Prostate gland (tissue), 2 donors: ENCODE measurements around the gene MAPK8IP2. TPM values are rescaled to one million over a fixed set of nuclear protein-coding genes. Genes with fewer than 3 reads are reported as not detected.

Source experiments
- DNase-seq: peaks from one replicate; pipeline ENCODE4 v3.0.0-alpha.2; 2019; ENCODE audit warnings: low spot score
- H3K27ac ChIP-seq, 2 donors: fragments of 200-600 bp; sonication (generic); 2 replicates each; pipeline ENCODE4 v1.5.1; 2017 to 2019
- H3K27me3 ChIP-seq: fragments of 200-600 bp; sonication (generic); replicated peaks from 2 replicates; pipeline ENCODE4 v1.5.1; 2019; ENCODE audit not compliant: insufficient read depth
- H3K36me3 ChIP-seq, 2 donors: fragments of 200-600 bp; sonication (generic); 1 replicate in 1 of 2; 2 replicates in 1 of 2; pipeline versions ENCODE4 v1.5.1 to v1.8.1; 2017 to 2019
- H3K4me1 ChIP-seq: fragments of 200-600 bp; sonication (generic); replicated peaks from 2 replicates; pipeline ENCODE4 v1.5.1; 2019
- H3K4me3 ChIP-seq, 2 donors: fragments of 200-600 bp; sonication (generic); 2 replicates each; pipeline ENCODE4 v1.5.1; 2017 to 2019
- H3K9me3 ChIP-seq: fragments of 200-600 bp; sonication (generic); 2 replicates; pipeline ENCODE4 v1.5.1; 2017
- CTCF ChIP-seq, 4 experiments: fragments of 200-600 bp in 2 of 4; fragments of 450-650 bp in 2 of 4; sonication (generic) in 2 of 4; IDR thresholded peaks; 1 replicate in 3 of 4; 2 replicates in 1 of 4; pipeline ENCODE4 v1.5.1; 2016 to 2019; ENCODE audit warnings: antibody characterized with exemption in 4 of 4, mild to moderate bottlenecking in 2 of 4, moderate library complexity in 2 of 4
- POLR2A ChIP-seq: fragments of 450-650 bp; IDR thresholded peaks from one replicate; pipeline ENCODE4 v1.6.1; 2016; ENCODE audit warnings: antibody characterized with exemption, mild to moderate bottlenecking
- POLR2AphosphoS5 ChIP-seq: sonication (generic); formaldehyde crosslinking; IDR thresholded peaks from one replicate; pipeline ENCODE4 v1.6.1; 2017; ENCODE audit warnings: antibody characterized with exemption
- WGBS: methylation state at CpG from one replicate; pipeline ENCODE4 v1.1.5; 2018; 5-methylcytosine and 5-hydroxymethylcytosine counted together
- intact Hi-C: fragments of 100-400 bp; cut with DNase I; formaldehyde crosslinking; loops from one replicate; pipeline ENCODE4 v1.14.2; 2022
- total RNA-seq, 2 donors: library from RNA; depleted of rRNA; stranded (reverse); fragments of >200 nt; gene quantifications; one replicate each; pipeline ENCODE4 v1.1.0, GENCODE V29; 2016

Gene MAPK8IP2
- total RNA-seq, 2 donors from 2014 or later, result 5.1 to 23.6 TPM

- no peaks in the 10 kb centered on the region for H3K9me3 ChIP-seq
- no peaks in the 10 kb centered on the region for H3K27me3 ChIP-seq
- H3K4me3 ChIP-seq, result peak overlapping the region in 1 of 2 donors; percentile 14
- no peak for TF ChIP-seq CTCF (IDR thresholded peaks at IDR 0.05)
- no peak for TF ChIP-seq POLR2AphosphoS5
- peaks cover 6% of the 10 kb centered on the region for H3K4me1 ChIP-seq
- 23% methylated on average over 10 of the region's 10 CpGs for WGBS
- H3K27ac ChIP-seq, result peak overlapping the region; percentile 78 to 83
- DNase-seq, result no peak
- H3K36me3 ChIP-seq, result no peaks in the 10 kb centered on the region
- intact Hi-C loops, result no loop called here
Measured at GRCh38 chr22:50621356-50621880, 20.8 kb downstream of the MAPK8IP2 start.

GRCh38 chr22:50621948-50622722, 21.5 kb downstream of the MAPK8IP2 start:
- H3K27ac ChIP-seq, result peak overlapping the region; percentile 78 to 83
- 12% methylated on average over 18 of the region's 18 CpGs for WGBS
- DNase-seq, result peak; percentile 40
- H3K4me3 ChIP-seq, result peak overlapping the region in 1 of 2 donors; percentile 14
- intact Hi-C loops, result no loop called here
- TF ChIP-seq POLR2A (no peak), CTCF (IDR thresholded peaks at IDR 0.05) (peak in 3 of 4 experiments; percentile 14 to 39 (median 36)), POLR2AphosphoS5 (peak; percentile 59)
- peaks cover 6% of the 10 kb centered on the region for H3K4me1 ChIP-seq
- H3K9me3 ChIP-seq, result no peaks in the 10 kb centered on the region
- no peaks in the 10 kb centered on the region for H3K27me3 ChIP-seq
- H3K36me3 ChIP-seq, result no peaks in the 10 kb centered on the region

GRCh38 chr22:50622723-50623327, 22.2 kb downstream of the MAPK8IP2 start:
- no peaks in the 10 kb centered on the region for H3K9me3 ChIP-seq
- no peaks in the 10 kb centered on the region for H3K36me3 ChIP-seq
- peaks cover 6% of the 10 kb centered on the region for H3K4me1 ChIP-seq
- peak in 2 of 4 experiments; percentile 9 to 18 for TF ChIP-seq CTCF (IDR thresholded peaks at IDR 0.05)
- TF ChIP-seq POLR2AphosphoS5, result peak; percentile 60
- peak; percentile 23 for TF ChIP-seq POLR2A
- peak overlapping the region; percentile 78 to 83 for H3K27ac ChIP-seq
- WGBS, result 49% methylated on average over 16 of the region's 16 CpGs
- intact Hi-C loops, result no loop called here
- no peak overlapping the region for H3K4me3 ChIP-seq
- DNase-seq, result peak; percentile 69
- no peaks in the 10 kb centered on the region for H3K27me3 ChIP-seq

- WGBS, result 77% methylated on average over 16 of the region's 16 CpGs
- TF ChIP-seq POLR2AphosphoS5 (no peak), CTCF (IDR thresholded peaks at IDR 0.05) (no peak), POLR2A (no peak)
- intact Hi-C loops, result loop anchor here (5.0 kb wide), 1 partner anchor 42 kb away; the partner anchor contains the start of gene CHKB
- Histone ChIP-seq H3K36me3 (no peaks in the 10 kb centered on the region), H3K27me3 (no peaks in the 10 kb centered on the region), H3K9me3 (no peaks in the 10 kb centered on the region), H3K4me3 (no peak overlapping the region), H3K4me1 (peaks cover 6% of the 10 kb centered on the region), H3K27ac (no peak overlapping the region)
- no peak for DNase-seq
Measured at GRCh38 chr22:50624347-50625130, 23.9 kb downstream of the MAPK8IP2 start.
